CD4-positive, alpha-beta memory T cell (primary cell): Measurements from ENCODE around the gene CDK2AP2. TPM values are rescaled to one million over a fixed set of nuclear protein-coding genes. Genes with fewer than 3 reads are reported as not detected.

Experiments
- CTCF ChIA-PET: fragments of 350-600 bp; sonication (Branson Sonifier 250); formaldehyde crosslinking; loops from one replicate; lab custom pipeline; 2021; ENCODE audit warnings: inconsistent platforms; ENCODE audit not compliant: partially characterized antibody; lab: Charles Lee
- POLR2A ChIA-PET: fragments of 350-600 bp; sonication (Branson Sonifier 250); formaldehyde crosslinking; loops from one replicate; lab custom pipeline; 2021; ENCODE audit not compliant: partially characterized antibody; lab: Charles Lee
- DNase-seq, 5 donors: peaks; one replicate each; pipeline versions ENCODE4 v3.0.0 to v3.0.0-alpha.2; 2020 to 2022; ENCODE audit warnings: mixed read lengths in 1 of 5
- H3K27ac ChIP-seq: one replicate; pipeline ENCODE4 v1.7.0; 2013; ENCODE audit warnings: low read depth, low read length
- H3K27me3 ChIP-seq: 2 replicates; pipeline ENCODE4 v1.7.0; 2013; ENCODE audit warnings: mild to moderate bottlenecking, low read length, moderate library complexity; ENCODE audit not compliant: insufficient read depth
- H3K36me3 ChIP-seq: 2 replicates; pipeline ENCODE4 v1.7.0; 2013; ENCODE audit warnings: mild to moderate bottlenecking, low read length, moderate library complexity; ENCODE audit not compliant: insufficient read depth
- H3K4me1 ChIP-seq: 2 replicates; pipeline ENCODE4 v1.7.0; 2013; ENCODE audit warnings: mild to moderate bottlenecking, low read length, moderate library complexity; ENCODE audit not compliant: insufficient read depth
- H3K4me3 ChIP-seq, 2 donors: one replicate each; pipeline ENCODE4 v1.7.0; 2013; ENCODE audit warnings: low read length in 2 of 2, mild to moderate bottlenecking in 1 of 2
- H3K9me3 ChIP-seq, 2 donors: one replicate each; pipeline ENCODE4 v1.7.0; 2013; ENCODE audit warnings: low read length in 2 of 2, control low read depth in 1 of 2; ENCODE audit not compliant: control insufficient read depth in 1 of 2
- H3K27ac Mint-ChIP-seq, 7 donors: one replicate each; pipeline ENCODE4 v1.8.0; 2020 to 2021; ENCODE audit warnings: mixed read lengths in 7 of 7, mild to moderate bottlenecking in 6 of 7, inconsistent platforms in 3 of 7, moderate library complexity in 3 of 7
- H3K27me3 Mint-ChIP-seq, 2 donors: one replicate each; pipeline ENCODE4 v1.8.0; 2020 to 2021; ENCODE audit warnings: mixed read lengths in 2 of 2
- H3K36me3 Mint-ChIP-seq, 2 donors: one replicate each; pipeline ENCODE4 v1.8.0; 2020 to 2021; ENCODE audit warnings: mixed read lengths in 2 of 2, inconsistent platforms in 1 of 2, mild to moderate bottlenecking in 1 of 2
- H3K4me1 Mint-ChIP-seq, 4 donors: one replicate each; pipeline ENCODE4 v1.8.0; 2020 to 2021; ENCODE audit warnings: mixed read lengths in 4 of 4, mild to moderate bottlenecking in 1 of 4
- H3K4me3 Mint-ChIP-seq, 8 donors: one replicate each; pipeline ENCODE4 v1.8.0; 2020 to 2021; ENCODE audit warnings: mixed read lengths in 8 of 8, mild to moderate bottlenecking in 7 of 8, moderate library complexity in 6 of 8, inconsistent platforms in 3 of 8
- H3K9me3 Mint-ChIP-seq, 8 donors: one replicate each; pipeline ENCODE4 v1.8.0; 2020 to 2021; ENCODE audit warnings: mixed read lengths in 8 of 8, mild to moderate bottlenecking in 5 of 8, inconsistent platforms in 3 of 8, moderate library complexity in 1 of 8
- intact Hi-C: fragments of 100-400 bp; cut with micrococcal nuclease; formaldehyde crosslinking; loops from one replicate; pipeline ENCODE4 v1.15.1; 2023
- polyA plus RNA-seq, 2 donors: library from polyadenylated mRNA; unstranded; fragments of 300-500 nt; fragmentation: Illumina TruSeq; gene quantifications; one replicate each; pipeline ENCODE4 v1.2.3, GENCODE V29; 2021
- total RNA-seq, 2 experiments: library from RNA; stranded (reverse); gene quantifications; one replicate each; pipeline ENCODE4 v1.2.3, GENCODE V29; 2021

The CDK2AP2 gene
- total and polyA plus RNA-seq, 4 experiments from 2014 or later, result 83.3 to 152 (median 85.9) TPM

DNA sequence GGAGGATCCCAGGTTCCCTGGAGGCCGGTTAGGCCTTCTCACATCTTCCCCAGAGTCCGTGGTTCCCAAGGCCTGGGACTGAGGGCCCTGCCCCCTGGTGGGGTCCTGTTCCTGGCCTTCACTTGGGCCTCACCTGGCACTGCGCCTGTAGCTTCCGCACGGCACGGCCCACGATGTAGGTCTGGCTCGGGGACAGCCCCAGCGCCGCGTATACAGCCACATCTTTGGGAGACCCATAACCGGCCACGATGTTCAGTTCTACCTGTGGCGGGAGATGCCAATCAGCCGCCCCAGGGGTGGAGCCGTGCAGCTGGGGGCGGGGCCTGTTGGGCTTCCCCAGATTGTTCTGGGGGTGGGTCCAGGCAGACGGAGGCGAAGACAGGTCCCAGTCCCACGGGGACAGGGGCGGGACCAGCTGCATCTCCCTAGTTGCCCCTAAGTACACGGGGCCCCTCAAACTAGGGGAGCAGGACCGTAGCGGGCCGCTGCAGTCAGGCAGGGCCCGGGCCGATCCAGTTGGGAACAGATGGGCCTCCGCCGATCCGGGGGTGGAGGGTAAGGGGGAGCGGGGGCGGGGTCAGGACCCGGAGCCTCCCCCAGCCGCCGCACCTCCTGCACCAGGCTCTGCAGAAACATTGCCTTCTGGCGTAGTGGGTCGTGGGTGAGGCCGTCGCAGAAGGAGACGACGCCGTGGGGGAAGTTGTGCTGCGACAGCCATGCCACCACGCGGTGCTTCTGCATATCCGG, 15.0 kb downstream of the CDK2AP2 start:
- H3K36me3 Mint-ChIP-seq, result peaks cover 12 to 58% of the 10 kb centered on the region in 2 donors
- CTCF ChIA-PET, result interaction anchor here (1.4 kb wide), 1 partner anchor 10 kb away, joined by 4 read pairs; the partner anchor contains the start of gene AIP
- peaks cover 6 to 18% (median 13%) of the 10 kb centered on the region in 4 donors for H3K4me1 Mint-ChIP-seq

GRCh38 chr11:67492069-67492727, 15.8 kb downstream of the CDK2AP2 start:
- Mint-ChIP-seq H3K36me3 (peaks cover 18 to 59% of the 10 kb centered on the region in 2 donors), H3K27ac (peak overlapping the region in 1 of 7 donors; percentile 10), H3K27me3 (no peaks in the 10 kb centered on the region), H3K9me3 (no peaks in the 10 kb centered on the region), H3K4me1 (peaks cover 12 to 26% (median 20%) of the 10 kb centered on the region in 4 donors), H3K4me3 (no peak overlapping the region)
- H3K9me3 ChIP-seq, result no peaks in the 10 kb centered on the region
- H3K27me3 ChIP-seq, result no peaks in the 10 kb centered on the region
- no peak for DNase-seq
- no peak overlapping the region for H3K4me3 ChIP-seq
- POLR2A ChIA-PET, result interaction anchor here (1.1 to 16.2 kb wide), 9 partner anchors 9 to 139 kb away, joined by 3 to 279 read pairs (median 8); partner anchors contain the start of genes AIP, PITPNM1, PPP1CA and PTPRCAP
- intact Hi-C loops, result no loop called here
- no peak overlapping the region for H3K27ac ChIP-seq
- peaks cover 23% of the 10 kb centered on the region for H3K4me1 ChIP-seq
- peaks cover 48% of the 10 kb centered on the region for H3K36me3 ChIP-seq
- CTCF ChIA-PET, result interaction anchor here (0.8 to 1.4 kb wide), 2 partner anchors 9 to 13 kb away, joined by 3 to 4 read pairs; partner anchors contain the start of genes AIP and PITPNM1

More for the DNA sequence above, 15.0 kb downstream of the CDK2AP2 start:
- Mint-ChIP-seq H3K9me3 (no peaks in the 10 kb centered on the region), H3K27me3 (no peaks in the 10 kb centered on the region), H3K4me3 (no peak overlapping the region), H3K27ac (peak overlapping the region in 1 of 7 donors; percentile 18)
- intact Hi-C loops, result no loop called here
- H3K36me3 ChIP-seq, result peaks cover 44% of the 10 kb centered on the region
- no peak for DNase-seq
- H3K4me3 ChIP-seq, result no peak overlapping the region
- no peaks in the 10 kb centered on the region for H3K9me3 ChIP-seq
- peaks cover 15% of the 10 kb centered on the region for H3K4me1 ChIP-seq
- no peaks in the 10 kb centered on the region for H3K27me3 ChIP-seq
- POLR2A ChIA-PET, result interaction anchor here (1.1 to 16.2 kb wide), 8 partner anchors 8 to 140 kb away, joined by 3 to 279 read pairs (median 19); partner anchors contain the start of genes AIP, PITPNM1, PPP1CA and PTPRCAP
- H3K27ac ChIP-seq, result no peak overlapping the region

DNA sequence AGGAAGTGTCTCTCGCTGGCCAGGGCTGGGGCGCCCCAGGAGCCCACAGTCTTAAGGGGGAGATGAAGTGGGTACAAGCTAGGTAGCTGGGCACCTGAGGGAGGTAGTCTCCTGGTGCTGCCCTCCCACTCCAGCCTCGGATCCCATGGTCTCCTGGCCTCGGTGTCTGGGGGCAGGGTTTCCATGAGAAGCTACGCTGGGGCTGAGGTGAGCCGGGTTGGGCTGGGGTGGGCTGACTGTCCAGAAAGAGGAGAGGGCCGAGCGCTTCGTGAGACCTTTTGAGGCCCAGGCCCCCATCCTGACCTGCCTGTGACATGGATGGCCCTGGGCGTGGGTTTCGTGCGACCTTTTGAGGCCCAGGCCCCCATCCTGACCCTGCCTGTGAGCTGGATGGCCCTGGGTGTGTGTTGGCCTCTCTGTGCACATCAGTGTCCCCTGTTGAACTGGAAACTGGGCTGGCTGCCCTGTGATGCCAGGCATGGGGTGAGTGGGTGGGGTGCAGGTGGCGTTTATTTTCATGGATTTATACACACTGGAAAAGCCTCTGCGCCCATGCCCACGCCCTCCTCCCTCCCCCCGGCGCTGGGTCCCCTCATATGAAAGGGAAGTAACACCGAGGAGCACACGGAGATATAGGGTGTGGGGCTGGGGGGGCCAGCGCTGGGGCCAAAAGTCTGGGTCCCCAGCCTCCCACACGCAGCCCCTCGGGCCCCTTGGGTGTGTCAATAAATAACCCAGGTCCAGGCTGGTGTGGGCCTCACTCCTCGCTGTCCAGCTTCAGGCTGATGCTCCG, 16.5 kb downstream of the CDK2AP2 start:
- ChIA-PET CTCF (interaction anchor here (0.8 to 1.4 kb wide), 4 partner anchors 9 to 146 kb away, joined by 3 to 4 read pairs (median 3); partner anchors contain the start of genes AIP and PITPNM1), POLR2A (interaction anchor here (1.1 to 16.2 kb wide), 10 partner anchors 9 to 139 kb away, joined by 3 to 279 read pairs (median 8); partner anchors contain the start of genes AIP, PITPNM1, PPP1CA and PTPRCAP)
- Mint-ChIP-seq H3K27ac (peak overlapping the region in 2 of 7 donors; percentile 16 to 36), H3K4me1 (peaks cover 17 to 33% (median 26%) of the 10 kb centered on the region in 4 donors), H3K9me3 (no peaks in the 10 kb centered on the region), H3K27me3 (no peaks in the 10 kb centered on the region), H3K4me3 (no peak overlapping the region), H3K36me3 (peaks cover 18 to 60% of the 10 kb centered on the region in 2 donors)
- Histone ChIP-seq H3K36me3 (peaks cover 48% of the 10 kb centered on the region), H3K27ac (no peak overlapping the region), H3K4me1 (peaks cover 30% of the 10 kb centered on the region), H3K9me3 (no peaks in the 10 kb centered on the region), H3K4me3 (no peak overlapping the region), H3K27me3 (no peaks in the 10 kb centered on the region)
- intact Hi-C loops, result no loop called here
- no peak for DNase-seq

GRCh38 chr11:67490727-67491065, 17.3 kb downstream of the CDK2AP2 start:
- Histone ChIP-seq H3K36me3 (peaks cover 42% of the 10 kb centered on the region), H3K4me3 (no peak overlapping the region), H3K4me1 (peaks cover 38% of the 10 kb centered on the region), H3K9me3 (no peaks in the 10 kb centered on the region), H3K27ac (no peak overlapping the region), H3K27me3 (no peaks in the 10 kb centered on the region)
- H3K36me3 Mint-ChIP-seq, result peaks cover 18 to 61% of the 10 kb centered on the region in 2 donors
- no peaks in the 10 kb centered on the region for H3K9me3 Mint-ChIP-seq
- peaks cover 25 to 41% (median 34%) of the 10 kb centered on the region in 4 donors for H3K4me1 Mint-ChIP-seq
- ChIA-PET CTCF (interaction anchor here (0.9 to 1.0 kb wide), 2 partner anchors 104 to 145 kb away, joined by 3 read pairs; no protein-coding TSS in a partner anchor), POLR2A (interaction anchor here (1.7 to 16.2 kb wide), 6 partner anchors 8 to 89 kb away, joined by 5 to 279 read pairs (median 35); partner anchors contain the start of genes AIP, PITPNM1, PPP1CA and PTPRCAP)
- peak overlapping the region in 1 of 7 donors; percentile 16 for H3K27ac Mint-ChIP-seq
- intact Hi-C loops, result no loop called here
- no peak overlapping the region for H3K4me3 Mint-ChIP-seq
- no peak for DNase-seq
- H3K27me3 Mint-ChIP-seq, result no peaks in the 10 kb centered on the region

DNA sequence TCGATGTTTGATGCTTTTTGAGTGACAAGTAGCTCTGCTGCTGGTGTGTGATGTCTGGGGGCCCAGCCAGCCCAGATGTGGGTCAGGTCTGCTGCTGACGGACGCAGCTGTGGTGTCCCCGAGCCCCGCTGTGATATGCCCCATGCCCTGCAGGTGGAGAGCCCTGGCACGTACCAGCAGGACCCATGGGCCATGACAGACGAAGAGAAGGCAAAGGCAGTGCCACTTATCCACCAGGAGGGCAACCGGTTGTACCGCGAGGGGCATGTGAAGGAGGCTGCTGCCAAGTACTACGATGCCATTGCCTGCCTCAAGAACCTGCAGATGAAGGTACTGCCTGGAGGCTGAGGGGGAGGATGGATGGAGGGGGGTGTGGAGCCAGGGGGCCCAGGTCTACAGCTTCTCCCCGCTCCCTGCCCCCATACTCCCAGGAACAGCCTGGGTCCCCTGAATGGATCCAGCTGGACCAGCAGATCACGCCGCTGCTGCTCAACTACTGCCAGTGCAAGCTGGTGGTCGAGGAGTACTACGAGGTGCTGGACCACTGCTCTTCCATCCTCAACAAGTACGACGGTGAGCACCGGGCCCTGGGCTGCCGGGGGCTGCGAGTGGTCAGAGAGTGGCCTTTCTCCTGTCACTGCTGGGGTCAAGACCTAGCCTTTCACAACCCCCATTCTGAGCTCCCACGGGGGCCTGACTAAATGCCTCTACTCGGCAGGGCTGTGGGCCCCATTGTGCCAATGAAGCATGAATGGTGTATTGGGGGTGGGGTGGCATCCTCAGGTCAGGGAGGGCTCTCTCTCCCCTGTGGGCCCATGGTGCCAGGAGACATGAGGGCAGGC, 17.9 kb downstream of the CDK2AP2 start:
- peak overlapping the region in 6 of 7 donors; percentile 24 to 90 (median 68) for H3K27ac Mint-ChIP-seq
- Histone ChIP-seq H3K4me3 (no peak overlapping the region), H3K27me3 (no peaks in the 10 kb centered on the region), H3K9me3 (no peaks in the 10 kb centered on the region), H3K36me3 (peaks cover 41% of the 10 kb centered on the region), H3K4me1 (peaks cover 43% of the 10 kb centered on the region), H3K27ac (peak overlapping the region; percentile 13)
- H3K4me1 Mint-ChIP-seq, result peaks cover 27 to 46% (median 38%) of the 10 kb centered on the region in 4 donors
- H3K4me3 Mint-ChIP-seq, result no peak overlapping the region
- no peaks in the 10 kb centered on the region for H3K9me3 Mint-ChIP-seq
- CTCF ChIA-PET, result interaction anchor here (0.9 to 1.0 kb wide), 2 partner anchors 103 to 145 kb away, joined by 3 read pairs; no protein-coding TSS in a partner anchor
- POLR2A ChIA-PET, result interaction anchor here (0.6 to 16.2 kb wide), 8 partner anchors 14 to 138 kb away, joined by 3 to 279 read pairs (median 7); partner anchors contain the start of genes PITPNM1, PPP1CA, PTPRCAP and RAD9A
- H3K36me3 Mint-ChIP-seq, result peaks cover 18 to 59% of the 10 kb centered on the region in 2 donors
- intact Hi-C loops, result no loop called here
- no peak for DNase-seq
- H3K27me3 Mint-ChIP-seq, result no peaks in the 10 kb centered on the region
